8988T (cell line): Measurements from ENCODE around the gene HNRNPUL2.
"Not testable (repeated sequence)": the region's sequence is repeated elsewhere in the genome, so short reads cannot be mapped to it uniquely, and the experiment has no call there.

Experiments used
- DNase-seq: peaks from one replicate; pipeline ENCODE4 v3.0.0; 2011

The HNRNPUL2 gene

DNA sequence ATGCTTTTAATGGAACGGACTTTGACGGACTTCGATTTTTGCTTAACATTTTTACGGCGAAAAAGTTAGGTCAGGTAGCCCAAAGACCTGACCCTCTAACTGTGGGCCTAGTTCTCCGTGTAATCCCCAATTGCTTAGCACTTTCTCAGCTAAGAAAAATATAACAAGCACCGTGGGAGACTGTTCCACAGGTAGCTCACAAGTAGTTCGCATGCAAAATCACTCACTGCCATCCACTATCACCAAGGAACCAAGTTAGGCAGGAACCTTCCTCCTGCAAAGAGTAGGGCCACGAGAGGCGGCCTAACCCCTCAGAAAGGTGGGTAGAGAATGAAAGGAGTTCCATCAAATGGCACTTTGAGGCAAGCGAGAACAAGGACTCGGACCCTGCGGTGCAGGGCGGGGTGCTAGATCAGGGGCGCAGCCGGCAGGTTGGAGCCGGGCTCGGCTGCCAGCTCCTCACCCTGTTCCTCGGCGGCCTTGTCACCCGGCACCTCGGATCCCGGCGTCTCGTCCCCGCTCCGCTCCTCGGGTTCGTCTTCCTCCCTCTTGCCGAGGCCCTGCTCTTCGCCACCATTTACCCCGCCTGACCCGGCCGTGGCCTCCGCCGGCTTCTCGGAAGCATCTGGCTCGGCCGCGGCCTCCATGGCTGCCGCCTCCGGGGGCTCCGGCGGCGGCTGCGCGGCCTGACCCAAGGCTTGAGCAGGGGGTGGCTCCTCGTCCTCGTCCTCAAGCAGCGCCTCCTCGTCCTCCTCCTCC lies 922 bp downstream of the HNRNPUL2 start:
- DNase-seq = no peak

DNA sequence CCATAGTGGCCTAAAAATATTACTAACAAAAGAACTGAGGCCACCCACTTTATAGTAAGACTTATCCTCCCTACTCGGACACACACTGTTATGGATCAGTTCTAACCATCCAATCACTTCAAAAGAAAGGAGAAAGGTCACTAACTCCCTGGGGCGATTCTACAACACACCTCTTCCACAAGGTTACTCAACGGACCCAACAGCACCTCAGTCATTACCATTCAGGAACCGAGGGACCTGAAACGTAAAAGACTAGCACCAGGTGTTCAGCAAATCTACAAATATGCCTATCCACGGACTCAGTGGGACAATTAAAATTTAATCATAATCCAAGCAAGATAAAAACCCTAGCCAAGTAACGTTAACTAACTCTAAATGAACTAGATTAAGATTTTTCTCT lies 1.6 kb downstream of the HNRNPUL2 start:
- no peak for DNase-seq

DNA sequence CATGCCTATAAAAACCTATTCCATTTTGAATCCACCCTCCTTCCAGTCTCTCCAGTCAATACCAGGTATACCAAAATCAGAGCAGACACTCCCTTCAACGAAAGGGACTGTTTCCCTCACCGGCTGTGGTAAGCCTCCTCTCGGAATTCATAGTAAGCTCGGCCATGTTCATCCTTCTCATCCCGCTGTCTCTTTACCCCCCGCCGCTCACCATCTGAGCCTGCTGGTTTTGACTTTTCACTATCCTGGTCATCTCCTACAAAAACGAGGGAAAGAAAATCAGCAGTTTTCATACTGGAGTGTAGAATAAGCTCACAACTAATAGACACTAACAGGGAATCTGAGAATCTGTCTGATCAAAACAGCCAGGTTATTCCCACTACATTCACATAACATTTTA lies 3.1 kb downstream of the HNRNPUL2 start:
- no peak for DNase-seq

DNA sequence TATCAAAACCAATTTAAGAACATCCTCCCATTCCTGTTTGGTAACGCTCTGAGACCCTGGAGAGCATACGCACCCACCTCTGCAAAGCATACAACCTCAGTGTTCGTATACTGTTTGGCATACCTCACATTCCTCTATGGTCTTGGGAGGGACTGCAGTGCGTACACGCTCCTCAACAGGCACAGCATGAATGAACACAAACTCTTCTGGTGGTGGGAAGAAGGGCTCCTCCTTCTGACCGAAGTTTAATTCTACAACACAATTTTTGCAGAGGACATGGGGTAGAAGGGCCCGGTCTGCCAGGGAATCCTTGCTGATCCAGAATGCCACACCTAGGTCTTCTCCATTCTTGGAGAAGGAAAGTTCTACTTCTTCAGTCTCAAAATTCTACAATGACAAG lies 5.3 kb downstream of the HNRNPUL2 start:
- peak; percentile 53 for DNase-seq

DNA sequence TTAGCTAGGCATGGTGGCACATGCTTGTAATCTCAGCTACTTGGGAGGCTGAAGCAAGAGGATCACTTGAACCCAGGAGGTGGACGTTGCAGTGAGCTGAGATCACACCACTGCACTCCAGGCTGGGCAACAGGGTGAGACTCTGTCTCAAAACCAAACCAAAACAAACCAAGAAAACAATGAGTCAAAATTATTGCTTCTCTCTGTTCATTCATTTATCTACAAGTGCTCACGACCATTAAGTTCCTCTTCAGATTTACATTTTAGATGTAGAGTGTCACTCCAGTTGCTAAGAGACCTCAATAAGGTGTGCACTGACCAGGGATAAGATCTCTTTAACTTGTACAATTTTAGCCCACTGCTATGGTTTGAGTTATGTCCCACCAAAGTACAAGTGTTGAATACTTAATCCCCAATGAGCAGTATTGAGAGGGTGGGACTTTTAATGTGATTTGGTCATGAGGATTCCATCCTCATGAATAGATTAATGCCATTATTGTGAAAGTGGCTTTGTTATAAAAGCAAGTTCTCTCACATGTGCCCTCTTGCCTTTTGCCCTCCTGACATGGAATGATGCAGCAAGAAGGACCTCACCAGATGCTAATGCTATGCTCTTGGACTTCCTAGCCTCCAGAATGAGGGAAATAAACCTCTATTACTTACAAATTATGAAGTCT lies 7.8 kb downstream of the HNRNPUL2 start:
- DNase-seq = no peak

DNA sequence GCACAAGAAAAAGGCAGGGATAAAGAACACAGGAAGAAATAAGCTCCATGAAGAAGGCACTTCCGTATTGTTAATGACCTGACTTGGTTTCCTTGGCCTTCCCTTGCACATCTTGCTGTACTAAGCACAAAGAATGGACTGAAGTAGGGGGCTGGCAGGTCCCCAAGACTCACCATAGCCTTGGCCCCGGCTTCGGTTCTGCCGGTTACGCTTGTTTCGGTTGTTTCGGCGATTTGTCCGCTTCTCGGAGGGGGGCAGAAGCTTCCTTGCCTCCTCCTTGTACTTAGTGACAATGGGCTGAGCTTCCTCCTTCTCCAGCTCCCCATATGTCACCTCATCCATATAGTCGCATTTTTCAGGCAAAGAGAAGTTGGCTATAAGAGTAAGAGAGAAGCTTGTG lies 10.4 kb downstream of the HNRNPUL2 start:
- DNase-seq = no peak

DNA sequence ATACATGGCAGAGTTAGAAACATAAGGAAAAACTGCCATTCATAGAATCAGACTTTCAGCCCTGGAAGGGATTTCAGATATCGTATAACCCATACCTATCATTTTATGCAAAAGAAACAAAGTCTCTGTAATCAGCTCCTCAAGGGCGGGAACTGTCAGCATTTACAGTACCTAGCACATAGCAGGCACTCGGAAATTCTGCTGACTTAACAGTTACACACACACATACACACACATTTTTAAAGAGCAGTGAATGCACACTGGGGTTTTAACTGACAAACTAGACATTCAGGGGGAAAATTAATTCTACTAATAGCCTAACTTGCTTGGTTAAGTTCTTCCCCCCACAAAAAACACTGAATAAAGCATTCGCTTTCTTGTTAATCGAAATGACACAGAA lies 11.1 kb downstream of the HNRNPUL2 start:
- DNase-seq = no peak

DNA sequence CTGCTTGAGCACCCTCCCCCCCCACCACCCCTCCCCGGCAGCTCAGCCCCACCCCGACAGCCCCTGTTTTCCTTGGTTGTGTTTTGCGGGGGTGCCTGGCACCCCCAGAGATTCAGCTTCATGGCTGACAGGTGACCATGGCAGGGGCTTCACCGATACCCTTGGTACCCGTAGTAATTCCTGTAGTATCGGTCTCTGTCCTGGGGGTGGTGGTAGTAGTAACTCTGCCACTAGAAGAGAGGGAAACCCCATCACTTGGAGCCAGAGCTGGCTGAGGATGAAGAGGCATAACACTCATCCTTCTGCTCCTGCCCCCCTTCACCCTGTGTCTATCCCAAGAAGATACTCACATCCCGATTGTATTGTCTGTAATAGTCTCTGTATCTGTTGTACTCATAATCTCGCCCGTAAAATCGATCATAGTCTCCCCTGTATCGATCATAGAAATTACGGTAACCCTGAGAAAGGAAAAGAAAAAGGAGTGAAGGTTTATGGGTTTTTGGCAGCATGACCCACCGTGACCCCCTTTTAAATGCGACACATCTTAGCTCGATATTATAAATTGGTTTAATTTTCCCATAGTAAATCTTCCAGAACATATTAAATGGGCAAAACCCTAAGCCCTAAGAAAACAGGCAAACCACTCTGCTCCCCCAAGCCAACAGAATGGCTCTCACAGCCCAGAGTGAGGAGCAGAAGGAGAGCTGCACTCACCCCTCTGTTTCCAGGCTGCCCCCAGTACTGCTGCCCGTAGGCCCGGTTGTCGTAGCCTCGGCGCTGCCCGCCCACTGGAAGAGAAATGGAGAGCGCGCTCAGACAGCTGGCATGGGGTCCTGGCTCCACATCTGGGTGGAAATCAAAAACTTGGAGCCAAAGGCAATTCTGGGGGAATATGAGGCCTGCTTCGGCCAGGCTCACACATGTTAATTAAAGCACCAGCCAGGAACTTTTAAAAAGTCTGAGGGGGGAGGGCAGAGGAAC lies 11.8 kb downstream of the HNRNPUL2 start:
- no peak for DNase-seq

DNA sequence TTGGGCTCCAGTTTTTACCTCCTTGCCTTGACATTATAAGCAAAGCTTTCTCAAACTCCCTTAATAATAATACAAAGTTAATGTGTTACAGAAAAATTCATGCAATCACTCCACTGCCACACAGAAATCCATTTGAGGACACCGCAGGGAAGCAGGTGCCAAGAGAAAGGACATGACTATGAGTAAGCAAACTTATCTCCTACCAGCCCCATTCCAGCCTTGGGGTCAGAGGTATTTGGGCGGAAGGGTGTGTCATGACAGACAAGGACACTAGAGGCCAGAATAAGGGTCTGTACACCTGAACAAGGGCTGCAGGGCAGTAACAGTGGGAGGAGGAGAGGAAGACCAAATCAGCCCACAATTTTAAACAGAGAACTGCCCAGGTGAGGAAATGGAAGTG lies 13.9 kb downstream of the HNRNPUL2 start:
- no peak for DNase-seq

DNA sequence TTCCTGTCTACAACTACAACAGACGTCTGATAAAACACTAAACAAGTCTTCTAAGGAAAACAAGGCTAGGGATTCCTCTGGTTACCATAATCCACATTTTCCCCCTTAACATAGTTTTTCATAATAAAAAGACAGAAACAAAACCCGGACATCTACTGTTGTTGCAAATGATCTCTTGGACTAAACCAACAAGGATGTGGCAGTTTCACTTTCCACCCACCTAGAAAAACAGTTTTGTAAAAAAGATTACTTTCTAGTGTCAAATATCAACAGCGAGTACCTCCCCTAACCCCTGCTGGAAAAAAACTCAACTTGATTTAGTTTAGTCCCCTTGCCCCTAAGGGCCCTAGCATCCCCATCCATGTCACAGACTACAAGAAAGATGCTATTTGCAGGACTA lies 14.4 kb downstream of the HNRNPUL2 start:
- DNase-seq = no peak

DNA sequence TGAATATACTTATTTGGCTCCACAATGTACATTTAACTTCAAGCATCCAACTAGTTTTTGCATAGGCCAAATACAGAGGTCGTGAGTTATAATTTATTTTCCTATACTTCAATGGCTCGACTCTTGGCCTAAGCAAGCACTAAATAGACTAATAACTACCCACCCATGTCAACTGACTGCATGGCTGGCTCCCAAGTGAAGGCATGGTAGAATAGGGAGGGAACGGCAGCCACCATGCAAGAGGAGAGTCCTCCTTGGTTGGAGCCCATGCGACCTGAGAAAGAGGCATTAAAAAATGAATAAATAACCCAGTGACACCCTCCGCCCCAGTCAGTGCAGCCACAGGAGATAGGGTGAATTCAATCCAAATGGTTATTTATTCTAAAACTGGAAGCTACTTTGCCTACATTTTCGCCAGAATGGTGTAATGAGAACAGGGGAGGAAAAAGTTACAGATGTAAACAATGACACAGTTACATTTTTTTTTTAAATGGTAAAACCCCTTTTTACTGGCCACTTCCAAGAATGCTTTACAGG lies 14.9 kb downstream of the HNRNPUL2 start:
- DNase-seq = no peak

DNA sequence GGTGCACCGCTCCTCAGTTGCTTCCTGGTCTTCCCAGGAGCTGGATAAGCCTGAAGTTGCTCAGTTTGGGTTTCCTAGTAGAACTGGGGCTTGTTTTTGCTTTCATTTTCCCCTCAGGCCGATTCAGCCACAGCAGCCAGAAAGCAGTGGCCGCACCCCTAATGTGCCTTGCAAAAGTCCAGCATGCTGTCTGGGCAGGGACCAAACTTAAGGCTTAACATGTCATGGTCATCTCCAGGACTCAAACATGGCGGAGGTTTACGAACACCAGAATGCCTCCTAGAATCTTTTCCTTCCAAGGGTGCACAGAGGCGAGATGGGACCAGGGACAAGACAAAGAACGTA lies 17.3 kb downstream of the HNRNPUL2 start:
- DNase-seq = no peak

DNA sequence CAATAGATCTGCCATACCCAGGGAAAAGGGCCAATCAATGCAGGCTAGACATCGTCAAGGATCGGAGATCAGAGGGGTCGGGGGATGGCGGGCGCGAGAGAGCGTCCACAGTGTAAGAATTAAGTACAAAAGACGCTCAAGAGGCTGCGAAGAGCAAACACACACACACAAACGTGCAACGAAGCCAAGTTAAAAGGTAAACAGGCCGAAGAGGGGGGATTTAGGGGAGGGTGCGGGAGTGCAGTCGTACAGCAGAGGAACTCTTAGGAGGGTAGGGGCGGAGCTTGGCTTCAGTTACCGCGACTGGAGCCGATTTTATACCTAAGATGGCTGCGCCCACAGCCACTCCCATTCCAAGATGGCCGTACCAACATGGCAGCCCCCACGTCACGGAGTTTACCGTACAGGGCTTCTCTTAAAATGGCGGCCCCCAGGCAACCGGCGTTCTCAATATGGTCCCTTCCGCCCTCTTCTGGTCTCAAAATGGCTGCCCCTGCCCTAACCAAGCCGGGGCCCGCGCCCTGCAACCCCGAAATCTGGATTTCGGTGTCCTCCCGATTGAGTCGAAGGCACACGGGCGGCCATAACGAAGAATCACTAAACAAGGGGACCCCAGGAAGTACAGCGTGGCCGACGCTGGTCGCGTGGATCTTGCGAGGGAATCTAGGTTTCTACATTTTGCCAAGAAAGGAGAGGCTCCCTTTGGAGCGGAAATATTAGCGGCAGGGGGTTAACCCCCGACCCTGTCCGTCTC lies 17.8 kb downstream of the HNRNPUL2 start:
- no peak for DNase-seq

DNA sequence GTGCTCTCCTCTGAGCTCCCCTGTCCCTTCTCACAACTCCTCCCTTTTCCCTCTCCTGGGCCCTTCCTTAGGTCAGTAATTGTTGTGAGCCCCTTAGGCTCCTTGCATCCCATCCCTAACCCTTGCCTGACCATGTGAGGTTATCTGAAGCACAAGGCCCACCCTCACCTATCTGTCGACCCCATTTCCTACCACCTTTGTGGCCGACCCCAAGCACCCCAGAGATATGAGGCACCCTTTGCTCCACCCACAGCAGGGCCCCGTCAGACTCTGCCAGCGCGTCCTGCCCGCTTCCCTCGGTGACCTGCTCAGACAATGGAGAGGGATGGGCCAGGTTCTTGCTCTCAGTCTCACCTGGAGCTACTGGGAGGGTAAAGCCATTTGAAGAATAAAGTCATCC lies 18.5 kb downstream of the HNRNPUL2 start:
- no peak for DNase-seq

DNA sequence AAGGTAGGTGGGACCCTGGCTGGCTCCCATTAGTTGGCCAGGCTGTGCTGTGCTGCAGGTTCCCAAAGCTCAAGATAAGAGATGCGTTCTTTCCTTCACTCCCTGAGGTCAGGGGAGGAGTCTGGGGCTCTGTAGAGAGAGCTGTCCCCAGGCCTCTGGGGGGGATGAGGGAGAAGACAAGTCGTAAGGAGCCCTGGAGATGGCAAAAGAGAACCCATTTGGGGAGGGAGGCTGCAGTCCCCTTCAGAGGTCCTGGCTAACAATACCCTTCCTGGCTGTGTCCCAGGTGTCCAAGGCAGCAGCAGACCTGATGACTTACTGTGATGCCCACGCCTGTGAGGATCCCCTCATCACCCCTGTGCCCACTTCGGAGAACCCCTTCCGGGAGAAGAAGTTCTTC lies 18.9 kb downstream of the HNRNPUL2 start:
- no peak for DNase-seq

DNA sequence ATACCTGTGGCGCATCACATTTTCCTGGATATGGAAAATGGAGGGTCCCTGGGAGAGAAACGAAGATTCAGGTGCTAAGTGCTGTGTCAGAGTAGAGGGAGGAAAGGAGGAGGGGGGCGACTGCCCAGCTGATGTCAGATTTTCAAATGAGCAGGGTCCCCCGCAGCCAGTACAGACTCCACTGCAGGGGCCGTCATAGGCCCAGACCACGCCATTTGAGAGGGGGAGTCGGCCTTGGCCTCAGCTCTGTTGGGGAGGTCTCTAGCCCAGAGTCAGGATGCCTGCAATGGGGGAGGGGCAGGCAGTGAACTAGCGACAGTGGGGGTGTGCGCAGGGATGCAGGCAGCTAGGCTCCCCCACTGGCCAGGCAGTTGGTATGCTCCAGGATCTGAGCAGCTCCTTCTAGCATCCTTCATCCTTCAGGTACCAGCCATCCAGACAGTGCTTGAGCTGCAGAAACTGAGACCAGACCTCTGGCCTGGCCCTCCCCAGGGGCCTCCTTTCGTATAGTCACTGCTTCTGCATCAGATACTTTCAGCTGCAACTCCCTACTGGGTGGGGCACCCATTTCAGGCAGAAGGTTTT lies 19.9 kb downstream of the HNRNPUL2 start, which contains the start of the genes BSCL2 and GNG3:
Gene BSCL2 (minus strand): TSS at position 148 of the 585 bp plus-strand sequence. CDS start 229 bp downstream, outside the sequence.
Gene GNG3 (plus strand): TSS at position 400 of the 585 bp plus-strand sequence. CDS start 620 bp downstream, outside the sequence.
- no peak for DNase-seq

DNA sequence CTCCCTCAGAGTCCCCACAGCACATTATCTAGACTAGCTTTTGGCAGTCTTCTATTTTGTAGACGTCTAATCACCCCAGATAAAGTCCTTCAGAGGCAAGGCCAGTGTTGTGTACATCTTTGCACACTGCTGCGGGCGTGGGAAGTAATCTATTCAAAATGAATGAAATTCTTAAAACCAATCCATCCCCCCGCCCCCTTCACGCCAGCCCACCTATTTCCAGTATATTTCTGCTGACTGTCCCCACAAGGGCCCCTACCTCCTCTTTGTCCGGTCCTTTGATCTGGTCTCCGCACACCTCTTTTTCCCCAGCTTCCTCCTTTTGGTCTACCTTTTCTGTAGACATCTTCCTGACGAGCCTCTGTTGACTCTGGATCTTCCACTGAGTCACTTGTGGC lies 20.4 kb downstream of the HNRNPUL2 start:
- no peak for DNase-seq

DNA sequence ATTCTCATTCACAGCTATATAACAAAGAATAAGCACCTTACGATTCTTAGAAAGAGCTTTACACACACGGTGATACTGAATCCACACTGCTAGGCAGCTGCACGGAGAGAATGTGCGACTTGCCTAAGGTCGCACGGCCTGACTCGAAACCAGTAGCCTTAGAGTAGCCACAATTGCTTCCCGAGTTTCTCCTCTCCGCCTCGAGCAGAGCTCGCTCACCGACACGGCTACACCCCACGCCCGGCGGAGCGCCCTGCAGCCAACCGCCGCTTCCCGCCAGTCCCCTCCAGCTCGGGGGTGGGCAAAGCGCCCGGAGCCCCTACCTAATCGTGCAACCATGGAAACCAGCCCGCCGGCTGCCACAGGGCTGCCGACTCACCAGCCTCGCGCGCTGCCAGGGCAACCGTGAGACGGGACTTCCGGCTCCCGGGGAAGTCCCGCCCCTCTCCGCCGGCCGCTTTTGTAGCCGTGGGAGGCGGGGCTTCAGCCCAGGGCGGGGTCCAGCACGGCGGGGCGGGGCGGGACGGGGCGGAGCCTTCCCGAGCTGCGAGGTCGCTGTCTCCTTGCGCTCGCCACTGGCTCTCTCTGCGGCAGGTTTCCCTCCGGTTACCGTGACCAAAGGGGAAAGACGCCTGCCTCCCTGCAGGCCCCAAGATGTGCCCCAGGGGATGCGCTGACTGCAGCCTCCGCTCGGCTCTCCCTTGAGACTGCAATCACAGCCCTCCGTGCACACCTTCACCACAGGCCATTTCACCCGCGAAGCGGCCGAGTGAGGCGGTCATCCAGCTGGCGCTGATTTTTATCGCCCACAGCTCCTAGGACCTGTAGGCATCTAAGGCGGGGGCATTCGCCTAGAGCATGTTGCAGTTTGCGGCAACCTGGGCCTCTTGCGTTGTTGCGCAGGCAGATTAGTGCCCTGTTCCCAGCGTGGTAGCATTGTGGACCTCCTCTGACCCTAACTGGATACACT lies 21.1 kb downstream of the HNRNPUL2 start:
- peak; percentile 91 for DNase-seq

DNA sequence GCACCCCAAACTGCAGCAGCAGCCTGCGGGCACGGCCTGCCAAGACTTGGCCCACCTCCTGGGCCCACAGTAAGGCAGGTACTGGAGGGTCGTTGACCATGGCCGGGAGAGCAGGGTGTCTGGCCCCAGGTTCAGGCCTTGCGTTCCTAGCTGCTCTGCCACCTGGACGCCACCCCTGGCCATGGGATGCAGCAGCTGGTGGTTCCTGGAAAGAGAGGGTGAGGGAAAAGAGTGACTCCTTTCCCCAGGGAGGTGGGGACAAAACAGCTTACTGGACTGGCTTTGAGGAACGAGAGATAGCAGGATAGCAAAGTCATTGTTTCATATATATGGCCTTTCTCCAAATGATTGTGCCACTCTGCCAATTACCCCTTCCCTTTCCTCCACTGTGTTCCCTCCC lies 21.8 kb downstream of the HNRNPUL2 start:
- no peak for DNase-seq

DNA sequence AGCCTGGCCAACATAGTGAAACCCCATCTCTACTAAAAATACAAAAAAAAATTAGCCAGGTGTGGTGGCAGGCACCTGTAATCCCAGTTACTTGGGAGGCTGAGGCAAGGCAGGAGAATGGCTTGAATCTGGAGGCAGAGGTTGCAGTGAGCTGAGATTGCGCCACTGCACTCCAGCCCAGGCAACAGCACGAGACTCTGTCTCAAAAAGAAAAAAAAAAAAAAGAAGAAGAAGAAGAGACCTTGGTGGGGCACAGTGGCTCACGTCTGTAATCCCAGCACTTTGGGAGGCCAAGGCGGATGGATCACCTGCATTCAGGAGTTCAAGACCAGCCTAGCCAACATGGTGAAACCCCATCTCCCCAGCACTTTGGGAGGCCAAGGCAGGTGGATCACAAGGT lies 23.3 kb downstream of the HNRNPUL2 start:
- DNase-seq = not testable (repeated sequence)

DNA sequence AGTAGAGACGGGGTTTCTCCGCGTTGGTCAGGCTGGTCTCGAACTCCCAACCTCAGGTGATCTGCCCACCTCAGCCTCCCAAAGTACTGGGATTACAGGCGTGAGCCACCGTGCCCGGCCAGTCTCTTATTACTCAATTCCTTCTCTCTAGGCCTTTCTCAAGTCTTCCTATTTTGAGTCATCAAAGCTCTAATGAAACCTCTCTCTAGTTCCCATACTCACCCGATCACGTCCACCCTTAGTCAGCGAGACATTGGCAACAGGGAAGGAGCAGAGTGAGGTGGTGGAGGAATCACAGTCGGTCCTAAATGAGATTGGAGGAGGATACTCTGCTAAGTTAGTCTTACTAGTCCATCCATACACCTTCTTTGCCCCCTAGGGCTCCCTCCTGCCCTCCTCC lies 25.0 kb downstream of the HNRNPUL2 start:
- no peak for DNase-seq
